Measurements from ENCODE around the gene SRGAP3. TPM values are rescaled to one million over a fixed set of nuclear protein-coding genes. Genes with fewer than 3 reads are reported as not detected.

SRGAP3 gene
- total RNA-seq, 1 donor from 2014 or later, result 68.6 TPM

GRCh38 chr3:9168241-9168741, 81.2 kb downstream of the SRGAP3 start:
- Mint-ChIP-seq H3K27me3 (ENCODE audit: low read depth) (no peaks in the 10 kb centered on the region), H3K4me1 (peaks cover 27% of the 10 kb centered on the region), H3K4me3 (no peak overlapping the region), H3K9me3 (no peaks in the 10 kb centered on the region), H3K27ac (peak overlapping the region; percentile 22), H3K36me3 (no peaks in the 10 kb centered on the region)
- DNase-seq (ENCODE audit: low spot score in 2 of 2, unreplicated experiment in 2 of 2), result no peak
- TF ChIP-seq CTCF (IDR thresholded peaks at IDR 0.05; ENCODE audit: unreplicated experiment), result no peak

DNA sequence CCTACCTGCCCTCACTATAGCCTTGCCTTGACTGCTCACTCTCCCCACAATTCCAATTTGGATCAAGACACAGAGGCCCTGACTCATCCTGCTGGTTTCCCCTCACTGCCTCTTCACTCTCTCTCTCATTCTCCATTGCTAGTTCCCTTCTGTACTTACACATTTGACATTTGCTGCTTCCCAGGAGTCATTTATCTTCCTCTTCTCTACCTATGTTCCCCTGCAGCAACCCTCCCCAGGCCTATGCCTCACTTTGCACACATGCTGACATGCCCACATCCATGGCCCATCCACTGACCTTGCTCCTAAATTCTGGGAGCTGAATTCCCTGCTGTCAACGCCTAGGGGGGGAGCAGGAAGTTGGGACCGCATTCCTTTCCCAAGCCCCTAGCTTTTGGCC, 82.2 kb downstream of the SRGAP3 start:
- DNase-seq (ENCODE audit: low spot score in 2 of 2, unreplicated experiment in 2 of 2), result no peak
- H3K4me1 Mint-ChIP-seq, result peaks cover 19% of the 10 kb centered on the region
- no peak overlapping the region for H3K27ac Mint-ChIP-seq
- TF ChIP-seq CTCF (IDR thresholded peaks at IDR 0.05; ENCODE audit: unreplicated experiment), result no peak
- H3K27me3 Mint-ChIP-seq (ENCODE audit: low read depth), result no peaks in the 10 kb centered on the region
- no peaks in the 10 kb centered on the region for H3K9me3 Mint-ChIP-seq
- H3K36me3 Mint-ChIP-seq, result no peaks in the 10 kb centered on the region
- no peak overlapping the region for H3K4me3 Mint-ChIP-seq

DNA sequence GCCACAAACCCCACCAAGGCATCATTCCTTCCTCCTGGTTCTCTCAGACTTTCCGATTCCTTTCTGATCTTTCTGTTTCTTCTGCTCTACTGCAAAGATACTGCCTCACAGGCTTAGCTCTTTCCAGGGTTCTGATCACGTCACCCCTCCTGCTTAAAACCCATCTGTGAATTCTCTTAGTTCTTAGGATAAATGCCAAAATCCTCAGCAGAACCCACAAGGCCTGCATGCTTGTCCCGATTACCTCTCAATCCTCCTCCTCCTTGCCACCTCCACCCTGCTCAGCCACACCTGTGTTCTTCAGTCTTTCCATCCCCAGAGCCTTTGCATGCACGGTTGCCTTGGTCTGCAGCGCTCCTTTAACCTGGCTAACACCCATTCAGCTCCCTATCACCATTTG, 84.0 kb downstream of the SRGAP3 start:
- no peak overlapping the region for H3K4me3 Mint-ChIP-seq
- no peaks in the 10 kb centered on the region for H3K36me3 Mint-ChIP-seq
- TF ChIP-seq CTCF (IDR thresholded peaks at IDR 0.05; ENCODE audit: unreplicated experiment), result no peak
- no peak overlapping the region for H3K27ac Mint-ChIP-seq
- H3K4me1 Mint-ChIP-seq, result peaks cover 19% of the 10 kb centered on the region
- DNase-seq (ENCODE audit: low spot score in 2 of 2, unreplicated experiment in 2 of 2), result no peak
- H3K27me3 Mint-ChIP-seq (ENCODE audit: low read depth), result no peaks in the 10 kb centered on the region
- no peaks in the 10 kb centered on the region for H3K9me3 Mint-ChIP-seq

DNA sequence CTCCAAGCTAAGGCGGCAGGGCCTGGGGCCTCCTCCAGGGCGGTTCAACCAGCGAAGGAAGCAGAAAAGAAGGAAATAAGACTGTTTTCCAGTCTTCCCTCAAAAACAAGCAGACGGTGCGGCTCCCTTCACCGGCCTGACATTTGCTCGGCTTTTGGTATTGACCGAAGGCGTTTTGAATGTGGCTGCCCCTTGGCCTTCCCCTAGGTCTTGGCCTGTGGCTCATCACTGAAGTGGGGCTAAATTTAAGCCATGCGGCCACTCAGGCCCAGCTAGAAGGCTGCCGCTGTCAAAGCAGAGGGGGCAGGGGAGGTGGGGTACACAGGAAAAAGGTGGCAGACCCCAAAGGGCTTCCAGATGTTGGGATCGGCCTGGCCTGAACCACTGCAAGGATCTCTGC, 86.2 kb downstream of the SRGAP3 start:
- no peaks in the 10 kb centered on the region for H3K36me3 Mint-ChIP-seq
- no peak for DNase-seq (ENCODE audit: low spot score in 2 of 2, unreplicated experiment in 2 of 2)
- H3K27ac Mint-ChIP-seq, result no peak overlapping the region
- H3K4me3 Mint-ChIP-seq, result no peak overlapping the region
- no peaks in the 10 kb centered on the region for H3K9me3 Mint-ChIP-seq
- no peak for TF ChIP-seq CTCF (IDR thresholded peaks at IDR 0.05; ENCODE audit: unreplicated experiment)
- peaks cover 6% of the 10 kb centered on the region for H3K4me1 Mint-ChIP-seq
- H3K27me3 Mint-ChIP-seq (ENCODE audit: low read depth), result no peaks in the 10 kb centered on the region

DNA sequence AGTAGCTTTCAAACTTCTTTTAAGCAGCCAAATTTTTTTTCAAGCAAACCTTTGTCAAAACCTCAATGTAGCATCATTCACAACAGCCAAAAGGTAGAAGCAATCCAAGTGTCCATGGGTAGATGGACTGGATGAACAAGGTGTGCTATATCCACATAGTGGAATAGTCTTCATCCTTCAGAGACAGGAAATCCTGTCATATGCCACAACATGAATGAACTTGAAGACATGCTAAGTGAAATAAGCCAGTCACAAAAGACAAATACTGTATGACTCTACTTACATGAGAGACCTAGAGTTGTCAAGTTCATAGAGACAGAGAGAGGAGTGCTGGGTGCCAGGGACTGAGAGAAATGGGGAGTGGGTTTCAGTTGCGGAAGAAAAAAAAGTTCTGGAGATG, 87.6 kb downstream of the SRGAP3 start:
- Mint-ChIP-seq H3K4me3 (no peak overlapping the region), H3K36me3 (no peaks in the 10 kb centered on the region), H3K4me1 (peaks cover 9% of the 10 kb centered on the region), H3K9me3 (no peaks in the 10 kb centered on the region), H3K27me3 (ENCODE audit: low read depth) (no peaks in the 10 kb centered on the region), H3K27ac (no peak overlapping the region)
- no peak for TF ChIP-seq CTCF (IDR thresholded peaks at IDR 0.05; ENCODE audit: unreplicated experiment)
- no peak for DNase-seq (ENCODE audit: low spot score in 2 of 2, unreplicated experiment in 2 of 2)

- no peaks in the 10 kb centered on the region for H3K36me3 Mint-ChIP-seq
- TF ChIP-seq CTCF (IDR thresholded peaks at IDR 0.05; ENCODE audit: unreplicated experiment), result no peak
- H3K9me3 Mint-ChIP-seq, result no peaks in the 10 kb centered on the region
- H3K4me3 Mint-ChIP-seq, result no peak overlapping the region
- peaks cover 9% of the 10 kb centered on the region for H3K4me1 Mint-ChIP-seq
- no peak overlapping the region for H3K27ac Mint-ChIP-seq
- no peaks in the 10 kb centered on the region for H3K27me3 Mint-ChIP-seq (ENCODE audit: low read depth)
- no peak for DNase-seq (ENCODE audit: low spot score in 2 of 2, unreplicated experiment in 2 of 2)
These were observed 88.1 kb downstream of the SRGAP3 start for GRCh38 chr3:9161298-9161697.
